Stimulated activated memory B cell treated with anti-CD40 and anti-IgM and Interleukin-4, amounts not matched to agents 10 μg/mL and 1 μg/mL and 100 μg/mL, for 72 hours (primary cell): Measurements from ENCODE around the gene PCA3.

ENCODE experiments used
- ATAC-seq: fragments of 150-1000 bp; cut with Tn5 transposase; 2 replicates; pipeline ENCODE4 v1.10.0; 2021
- H3K27ac Mint-ChIP-seq: one replicate; pipeline ENCODE4 v1.8.0; 2022; ENCODE audit warnings: mild to moderate bottlenecking, mixed read lengths
- H3K27me3 Mint-ChIP-seq: one replicate; pipeline ENCODE4 v1.8.0; 2022; ENCODE audit warnings: mixed read lengths
- H3K36me3 Mint-ChIP-seq: one replicate; pipeline ENCODE4 v1.8.0; 2022; ENCODE audit warnings: mixed read lengths
- H3K4me1 Mint-ChIP-seq: one replicate; pipeline ENCODE4 v1.8.0; 2022; ENCODE audit warnings: mixed read lengths
- H3K4me3 Mint-ChIP-seq: one replicate; pipeline ENCODE4 v1.8.0; 2022; ENCODE audit warnings: mild to moderate bottlenecking, moderate library complexity, mixed read lengths
- H3K9me3 Mint-ChIP-seq: one replicate; pipeline ENCODE4 v1.8.0; 2022; ENCODE audit warnings: mixed read lengths

PCA3 gene

DNA sequence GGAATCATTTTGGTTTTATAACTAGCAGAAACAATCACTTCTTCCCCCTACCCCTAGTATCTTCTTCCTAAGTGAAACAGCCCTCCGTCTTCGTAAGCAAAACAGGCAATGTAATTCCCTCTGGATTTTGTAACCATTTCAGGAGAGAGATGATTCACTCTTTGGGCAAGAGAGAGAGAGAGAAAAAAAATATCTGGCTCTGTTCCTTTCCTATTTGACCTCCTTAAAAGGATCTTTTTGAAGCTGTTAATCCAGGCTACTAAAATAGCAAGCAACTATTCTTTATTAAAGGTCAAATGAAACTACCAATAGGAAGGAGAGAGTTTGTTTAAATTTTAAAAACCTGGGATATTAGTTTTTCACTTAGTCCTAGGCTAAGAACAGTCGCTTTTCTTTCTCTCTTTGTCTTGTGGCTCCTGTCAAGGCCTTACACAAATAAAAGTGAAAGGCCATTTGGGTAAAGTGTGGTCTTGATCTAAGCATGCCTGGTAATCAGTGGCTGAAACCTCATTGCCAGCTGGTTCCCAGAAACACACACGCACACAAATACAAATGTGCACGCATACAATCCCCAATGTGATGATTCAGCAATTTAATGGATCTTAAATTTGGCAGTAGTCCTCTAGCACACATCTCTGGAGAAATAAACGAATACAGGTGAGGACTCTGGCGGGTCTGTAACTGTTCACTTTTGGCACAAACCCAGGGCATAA, 71.5 kb downstream of the PCA3 start:
- H3K4me1 Mint-ChIP-seq: no peaks in the 10 kb centered on the region
- H3K36me3 Mint-ChIP-seq: no peaks in the 10 kb centered on the region
- H3K9me3 Mint-ChIP-seq: peaks cover 3% of the 10 kb centered on the region
- no peak overlapping the region for H3K27ac Mint-ChIP-seq
- H3K4me3 Mint-ChIP-seq: no peak overlapping the region
- no peak for ATAC-seq
- no peaks in the 10 kb centered on the region for H3K27me3 Mint-ChIP-seq
